ENCODE data around the gene LHFPL2.
A peak's percentile ranks its signal among the peaks of the same experiment; 100 is the strongest.

The LHFPL2 gene

DNA sequence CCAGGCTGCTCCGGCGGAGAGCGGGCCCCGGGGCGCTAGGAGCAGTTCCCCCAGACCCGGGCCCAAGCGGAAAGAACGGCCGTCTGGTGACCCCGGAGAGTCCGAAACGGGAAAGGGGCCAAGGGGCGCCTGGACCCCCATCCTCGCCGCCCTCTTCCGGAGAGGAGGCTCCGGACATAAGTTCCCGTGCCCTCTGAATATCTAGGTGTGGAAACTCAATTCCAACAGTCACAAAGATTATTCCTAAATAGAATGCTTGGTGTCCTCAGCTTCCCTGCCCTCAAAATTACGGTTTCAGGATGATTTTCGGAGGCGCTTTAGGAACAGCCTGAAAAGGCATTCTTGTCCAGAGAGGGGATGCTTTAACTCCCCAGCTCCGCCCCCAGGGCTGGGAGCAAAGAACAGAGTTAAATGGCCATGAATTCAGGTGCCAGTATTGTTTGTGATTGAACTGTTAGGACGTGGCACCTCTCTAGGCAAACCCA, 681 bp upstream of the LHFPL2 start:
- peak overlapping the region; percentile 75 for H3K9ac ChIP-seq (ENCODE audit: low read length)

GRCh38 chr5:78647838-78648358, 674 bp downstream of the LHFPL2 start:
- Histone ChIP-seq H3K4me2 (ENCODE audit: low read depth, low read length, poor library complexity, severe bottlenecking) (peak overlapping the region; percentile 88), H3F3A (ENCODE audit: insufficient read depth) (peaks cover 27% of the 10 kb centered on the region), H2AFZ (ENCODE audit: low read depth, low read length, severe bottlenecking) (no peak overlapping the region), H3K79me2 (ENCODE audit: insufficient read depth, low read length) (peaks cover 55% of the 10 kb centered on the region), H3K9me3 (ENCODE audit: insufficient read depth, low read length) (no peaks in the 10 kb centered on the region), H3K9ac (ENCODE audit: low read length) (peak overlapping the region; percentile 75), H4K20me1 (ENCODE audit: low read depth, low read length) (no peaks in the 10 kb centered on the region), H3K36me3 (ENCODE audit: low read length) (peaks cover 3% of the 10 kb centered on the region; the same call in 1 of the 2 replicates), H3K27ac (ENCODE audit: low read depth, low read length) (peak overlapping the region; percentile 65), H3K9me2 (replicated peaks; ENCODE audit: insufficient read depth, low read length) (no peaks in the 10 kb centered on the region), H3K4me3 (ENCODE audit: insufficient read depth, low read length, poor library complexity, severe bottlenecking) (peak overlapping the region; percentile 73), H3K27me3 (ENCODE audit: low read length) (no peaks in the 10 kb centered on the region)
- TF ChIP-seq CTCF (IDR thresholded peaks at IDR 0.05; ENCODE audit: insufficient read depth, low read length, poor library complexity, severe bottlenecking), result no peak
- TF ChIP-seq EZH2phosphoT487 (conservative IDR thresholded peaks at IDR 0.05; ENCODE audit: low read length), result no peak

More for the DNA sequence above, 681 bp upstream of the LHFPL2 start:
- TF ChIP-seq EZH2phosphoT487 (conservative IDR thresholded peaks at IDR 0.05; ENCODE audit: low read length), result no peak
- no peak for TF ChIP-seq CTCF (IDR thresholded peaks at IDR 0.05; ENCODE audit: insufficient read depth, low read length, poor library complexity, severe bottlenecking)
- Histone ChIP-seq H3K27ac (ENCODE audit: low read depth, low read length) (peak overlapping the region; percentile 49), H3K9me2 (replicated peaks; ENCODE audit: insufficient read depth, low read length) (no peaks in the 10 kb centered on the region), H3K9me3 (ENCODE audit: insufficient read depth, low read length) (no peaks in the 10 kb centered on the region), H3K27me3 (ENCODE audit: low read length) (no peaks in the 10 kb centered on the region), H4K20me1 (ENCODE audit: low read depth, low read length) (no peaks in the 10 kb centered on the region), H2AFZ (ENCODE audit: low read depth, low read length, severe bottlenecking) (peak overlapping the region; percentile 43), H3K4me3 (ENCODE audit: insufficient read depth, low read length, poor library complexity, severe bottlenecking) (peak overlapping the region; percentile 73), H3K79me2 (ENCODE audit: insufficient read depth, low read length) (peaks cover 45% of the 10 kb centered on the region), H3K4me2 (ENCODE audit: low read depth, low read length, poor library complexity, severe bottlenecking) (peak overlapping the region; percentile 62), H3F3A (ENCODE audit: insufficient read depth) (peaks cover 34% of the 10 kb centered on the region), H3K36me3 (ENCODE audit: low read length) (peaks cover 3% of the 10 kb centered on the region; the same call in 1 of the 2 replicates)

DNA sequence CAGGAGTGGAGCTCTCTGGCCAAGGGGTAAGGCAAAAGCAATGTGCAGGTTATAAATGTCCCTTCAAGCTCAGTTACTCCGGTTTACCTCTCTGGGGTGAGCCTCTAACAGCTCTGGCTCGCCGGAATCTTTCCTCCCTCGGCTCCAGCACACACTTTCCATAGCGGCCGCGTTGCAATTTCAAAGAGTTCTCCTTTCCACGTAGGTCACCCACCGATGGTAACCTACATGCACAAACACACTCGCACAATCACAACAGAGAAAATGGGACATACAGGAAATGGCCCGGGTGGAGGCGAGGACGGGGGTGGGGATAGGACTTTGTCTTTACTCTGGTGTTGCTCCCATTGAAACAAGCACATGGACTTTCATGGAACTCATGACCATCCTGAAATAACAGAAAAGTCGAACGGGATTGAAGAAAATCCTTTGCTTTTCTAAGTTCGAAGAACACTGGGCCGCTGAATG, 1.2 kb downstream of the LHFPL2 start:
- H3K9me3 ChIP-seq (ENCODE audit: insufficient read depth, low read length), result no peaks in the 10 kb centered on the region
- peak overlapping the region; percentile 65 for H3K27ac ChIP-seq (ENCODE audit: low read depth, low read length)
- H3K9ac ChIP-seq (ENCODE audit: low read length), result peak overlapping the region; percentile 75
- peaks cover 3% of the 10 kb centered on the region; the same call in 1 of the 2 replicates for H3K36me3 ChIP-seq (ENCODE audit: low read length)
- no peaks in the 10 kb centered on the region for H3K9me2 ChIP-seq (replicated peaks; ENCODE audit: insufficient read depth, low read length)
- H2AFZ ChIP-seq (ENCODE audit: low read depth, low read length, severe bottlenecking), result no peak overlapping the region
- no peaks in the 10 kb centered on the region for H3K27me3 ChIP-seq (ENCODE audit: low read length)
- peaks cover 60% of the 10 kb centered on the region for H3K79me2 ChIP-seq (ENCODE audit: insufficient read depth, low read length)
- no peak for TF ChIP-seq EZH2phosphoT487 (conservative IDR thresholded peaks at IDR 0.05; ENCODE audit: low read length)
- no peak for TF ChIP-seq CTCF (IDR thresholded peaks at IDR 0.05; ENCODE audit: insufficient read depth, low read length, poor library complexity, severe bottlenecking)
- peaks cover 24% of the 10 kb centered on the region for H3F3A ChIP-seq (ENCODE audit: insufficient read depth)
- H4K20me1 ChIP-seq (ENCODE audit: low read depth, low read length), result no peaks in the 10 kb centered on the region
- H3K4me3 ChIP-seq (ENCODE audit: insufficient read depth, low read length, poor library complexity, severe bottlenecking), result peak overlapping the region; percentile 73
- H3K4me2 ChIP-seq (ENCODE audit: low read depth, low read length, poor library complexity, severe bottlenecking), result peak overlapping the region; percentile 88
